Mammary epithelial cell (primary cell): ENCODE data around the gene OS9.

ENCODE experiments used
- CTCF ChIP-seq, 2 donors: IDR thresholded peaks in 1 of 2; conservative IDR thresholded peaks in 1 of 2; 2 replicates each; pipeline ENCODE4 v1.5.1; 2011 to 2012; ENCODE audit warnings: inconsistent platforms in 2 of 2, low read length in 2 of 2, mild to moderate bottlenecking in 2 of 2, control low read depth in 1 of 2, low read depth in 1 of 2; ENCODE audit not compliant: insufficient read depth in 1 of 2; ENCODE audit errors: extremely low read depth in 1 of 2
- EZH2 ChIP-seq: IDR thresholded peaks from 2 replicates; pipeline ENCODE4 v1.6.1; 2012; ENCODE audit warnings: low read length, inconsistent platforms, borderline replicate concordance

GRCh38 chr12:57732726-57733593, 39.0 kb downstream of the OS9 start:
- TF ChIP-seq CTCF (conservative IDR thresholded peaks at IDR 0.05 in 1 of 2, IDR thresholded peaks at IDR 0.05 in 1 of 2; ENCODE audit: extremely low read depth in 1 of 2, insufficient read depth in 1 of 2, low read depth in 1 of 2, low read length in 2 of 2) (no peak), EZH2 (no peak)
